ENCODE measurements around the gene CSNK1D. TPM values are rescaled to one million over a fixed set of nuclear protein-coding genes. Genes with fewer than 3 reads are reported as not detected.

Gene CSNK1D
- total RNA-seq, 4 donors from 2014 or later = 24.6 to 102 (median 57.1) TPM

- WGBS, 2 donors = 54 to 68% methylated on average over 13 to 20 of the region's 27 CpGs
- no peak for DNase-seq
- no peak overlapping the region for H3K27ac ChIP-seq
- TF ChIP-seq POLR2A (IDR thresholded peaks at IDR 0.05) (no peak), CTCF (IDR thresholded peaks at IDR 0.05) (no peak)
- no peak overlapping the region for H3K4me3 ChIP-seq
- no peaks in the 10 kb centered on the region for H3K9me3 ChIP-seq
- H3K4me1 ChIP-seq = peaks cover 0 to 4% (median 2%) of the 10 kb centered on the region in 3 donors
- H3K27me3 ChIP-seq = peaks cover 0 to 77% (median 11%) of the 10 kb centered on the region in 4 donors
- no peaks in the 10 kb centered on the region for H3K36me3 ChIP-seq
- intact Hi-C loops (cut with DNase I) = no loop called here
These were observed 36.4 kb upstream of the CSNK1D start for GRCh38 chr17:82309656-82310570.

- H3K27ac ChIP-seq = peak overlapping the region in 1 of 4 donors; percentile 9
- no peak for TF ChIP-seq CTCF (IDR thresholded peaks at IDR 0.05)
- no peak for TF ChIP-seq POLR2A (IDR thresholded peaks at IDR 0.05)
- intact Hi-C loops (cut with DNase I) = no loop called here
- peaks cover 13 to 24% (median 21%) of the 10 kb centered on the region in 3 donors for H3K4me1 ChIP-seq
- WGBS, 2 donors = 82 to 85% methylated on average over 12 to 14 of the region's 20 CpGs
- no peaks in the 10 kb centered on the region for H3K9me3 ChIP-seq
- H3K4me3 ChIP-seq = no peak overlapping the region
- DNase-seq = no peak
- H3K36me3 ChIP-seq = no peaks in the 10 kb centered on the region
- peaks cover 0 to 61% (median 0%) of the 10 kb centered on the region in 4 donors for H3K27me3 ChIP-seq
These were observed 32.3 kb upstream of the CSNK1D start for GRCh38 chr17:82305727-82306300.

- Histone ChIP-seq H3K27me3 (peaks cover 0 to 54% (median 0%) of the 10 kb centered on the region in 4 donors), H3K4me1 (peaks cover 15 to 31% (median 28%) of the 10 kb centered on the region in 3 donors), H3K9me3 (no peaks in the 10 kb centered on the region), H3K4me3 (no peak overlapping the region), H3K36me3 (no peaks in the 10 kb centered on the region), H3K27ac (peak overlapping the region in 1 of 4 donors; percentile 9)
- DNase-seq = no peak
- intact Hi-C loops (cut with DNase I) = no loop called here
- TF ChIP-seq POLR2A (IDR thresholded peaks at IDR 0.05) = no peak
- no peak for TF ChIP-seq CTCF (IDR thresholded peaks at IDR 0.05)
- 83 to 95% methylated on average over 7 to 8 of the region's 23 CpGs for WGBS, 2 donors
These were observed 31.6 kb upstream of the CSNK1D start for GRCh38 chr17:82304826-82305726.

- no peak overlapping the region for H3K27ac ChIP-seq
- TF ChIP-seq POLR2A (IDR thresholded peaks at IDR 0.05) (no peak), CTCF (IDR thresholded peaks at IDR 0.05) (no peak)
- peaks cover 0 to 45% (median 0%) of the 10 kb centered on the region in 4 donors for H3K27me3 ChIP-seq
- H3K36me3 ChIP-seq = no peaks in the 10 kb centered on the region
- H3K9me3 ChIP-seq = no peaks in the 10 kb centered on the region
- 70 to 80% methylated on average over 5 to 14 of the region's 26 CpGs for WGBS, 2 donors
- DNase-seq = no peak
- intact Hi-C loops (cut with DNase I) = no loop called here
- no peak overlapping the region for H3K4me3 ChIP-seq
- peaks cover 15 to 38% (median 28%) of the 10 kb centered on the region in 3 donors for H3K4me1 ChIP-seq
These were observed 30.7 kb upstream of the CSNK1D start for GRCh38 chr17:82303944-82304808.
